Gastroesophageal sphincter (tissue), 4 donors: ENCODE data around the gene TMEM131. TPM values are rescaled to one million over a fixed set of nuclear protein-coding genes. Genes with fewer than 3 reads are reported as not detected.

ENCODE experiments used
- ATAC-seq: fragments of 150-250 bp; one replicate; pipeline ENCODE4 v1.9.1; 2016; ENCODE audit warnings: mild to moderate bottlenecking, moderate library complexity
- H3K27ac ChIP-seq, 4 donors: fragments of 200-600 bp; sonication (generic) in 3 of 4; 1 replicate in 3 of 4; 2 replicates in 1 of 4; pipeline ENCODE4 v1.5.1; 2016 to 2019
- H3K27me3 ChIP-seq: fragments of 200-600 bp; sonication (generic); one replicate; pipeline ENCODE4 v1.5.1; 2019
- H3K36me3 ChIP-seq, 2 donors: fragments of 200-600 bp; sonication (generic); one replicate each; pipeline ENCODE4 v1.5.1; 2019; ENCODE audit warnings: control low read depth in 1 of 2
- H3K4me1 ChIP-seq, 3 donors: fragments of 200-600 bp; sonication (generic); 1 replicate in 2 of 3; 2 replicates in 1 of 3; pipeline ENCODE4 v1.5.1; 2016 to 2019; ENCODE audit warnings: control low read depth in 2 of 3
- H3K4me3 ChIP-seq, 2 donors: fragments of 200-600 bp; sonication (generic); one replicate each; pipeline ENCODE4 v1.5.1; 2019; ENCODE audit warnings: mild to moderate bottlenecking in 1 of 2, moderate library complexity in 1 of 2
- H3K9me3 ChIP-seq, 3 donors: fragments of 200-600 bp; sonication (generic); one replicate each; pipeline ENCODE4 v1.5.1; 2017 to 2019; ENCODE audit warnings: control low read depth in 2 of 3
- CTCF ChIP-seq, 4 experiments: fragments of 200-600 bp in 2 of 4; fragments of 450-650 bp in 2 of 4; sonication (generic) in 1 of 4; IDR thresholded peaks; one replicate each; pipeline ENCODE4 v1.5.1; 2017 to 2019; ENCODE audit warnings: antibody characterized with exemption in 4 of 4, mild to moderate bottlenecking in 2 of 4, moderate library complexity in 2 of 4
- EP300 ChIP-seq: sonication (generic); formaldehyde crosslinking; IDR thresholded peaks from one replicate; pipeline ENCODE4 v1.6.1; 2017; ENCODE audit warnings: antibody characterized with exemption, mild to moderate bottlenecking
- POLR2A ChIP-seq, 2 donors: fragments of 450-650 bp; IDR thresholded peaks; one replicate each; pipeline ENCODE4 v1.6.1; 2017; ENCODE audit warnings: antibody characterized with exemption in 2 of 2, mild to moderate bottlenecking in 2 of 2, moderate library complexity in 1 of 2
- POLR2AphosphoS5 ChIP-seq: sonication (generic); formaldehyde crosslinking; IDR thresholded peaks from one replicate; pipeline ENCODE4 v1.6.1; 2017; ENCODE audit warnings: antibody characterized with exemption
- WGBS, 2 donors: methylation state at CpG; one replicate each; pipeline ENCODE4 v1.1.5; 2018; ENCODE audit warnings: low coverage in 1 of 2; 5-methylcytosine and 5-hydroxymethylcytosine counted together
- total RNA-seq, 4 donors: library from RNA; depleted of rRNA; stranded (reverse); fragments of >200 nt; gene quantifications; one replicate each; pipeline ENCODE4 v1.1.0, GENCODE V29; 2016

TMEM131 gene
- total RNA-seq, 4 donors from 2014 or later: 32.0 to 46.4 (median 33.9) TPM

- no peaks in the 10 kb centered on the region for H3K4me1 ChIP-seq
- no peak for ATAC-seq
- 88 to 100% methylated on average over 1 of the region's 1 CpG for WGBS, 2 donors
- peaks cover 2% of the 10 kb centered on the region for H3K27me3 ChIP-seq
- TF ChIP-seq POLR2A (IDR thresholded peaks at IDR 0.05) (no peak), CTCF (IDR thresholded peaks at IDR 0.05) (no peak), POLR2AphosphoS5 (no peak), EP300 (no peak)
- H3K36me3 ChIP-seq: no peaks in the 10 kb centered on the region
- no peak overlapping the region for H3K4me3 ChIP-seq
- H3K9me3 ChIP-seq: peaks cover 0 to 16% (median 0%) of the 10 kb centered on the region in 3 donors
- no peak overlapping the region for H3K27ac ChIP-seq
These were observed 265.5 kb downstream of the TMEM131 start for GRCh38 chr2:97730245-97730644.

DNA sequence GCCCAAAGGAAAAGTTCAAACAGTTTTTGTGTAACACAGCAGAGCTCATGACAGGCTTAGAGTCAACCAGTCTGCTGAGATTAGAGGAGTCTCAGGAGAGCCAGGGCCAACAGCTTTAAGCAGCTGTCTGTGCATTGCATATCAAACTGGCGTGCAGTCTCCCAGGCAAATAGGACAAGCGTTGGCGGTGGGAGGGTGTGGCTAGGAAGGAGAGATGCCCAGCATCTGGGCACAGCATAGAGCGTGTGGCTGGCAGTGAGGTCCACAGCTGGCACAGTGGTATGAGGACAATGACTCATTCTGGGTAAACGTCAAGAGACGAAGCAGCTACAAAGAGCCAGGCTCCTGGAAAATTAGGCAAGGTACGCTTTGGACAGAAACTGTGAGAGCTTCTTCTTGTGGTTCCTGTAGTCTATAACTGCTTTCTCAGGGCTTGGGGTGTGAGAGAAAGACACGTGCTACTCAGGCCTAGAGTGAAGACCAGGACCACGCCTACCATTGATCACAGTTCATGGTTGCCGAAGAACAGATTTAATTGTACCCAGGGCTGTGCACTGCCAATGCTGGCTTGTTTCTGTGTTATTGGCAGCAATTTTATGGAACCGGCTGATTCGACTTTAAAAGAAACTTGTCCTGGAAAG, 267.5 kb downstream of the TMEM131 start:
- no peak overlapping the region for H3K4me3 ChIP-seq
- TF ChIP-seq POLR2AphosphoS5: no peak
- no peak for TF ChIP-seq EP300
- TF ChIP-seq POLR2A (IDR thresholded peaks at IDR 0.05): no peak
- TF ChIP-seq CTCF (IDR thresholded peaks at IDR 0.05): no peak
- peaks cover 20% of the 10 kb centered on the region for H3K27me3 ChIP-seq
- peak; percentile 46 for ATAC-seq
- WGBS, 2 donors: 46 to 89% methylated on average over 6 to 11 of the region's 12 CpGs
- no peaks in the 10 kb centered on the region for H3K4me1 ChIP-seq
- peak overlapping the region in 2 of 4 donors; percentile 21 to 24 for H3K27ac ChIP-seq
- peaks cover 0 to 16% (median 0%) of the 10 kb centered on the region in 3 donors for H3K9me3 ChIP-seq
- H3K36me3 ChIP-seq: no peaks in the 10 kb centered on the region

DNA sequence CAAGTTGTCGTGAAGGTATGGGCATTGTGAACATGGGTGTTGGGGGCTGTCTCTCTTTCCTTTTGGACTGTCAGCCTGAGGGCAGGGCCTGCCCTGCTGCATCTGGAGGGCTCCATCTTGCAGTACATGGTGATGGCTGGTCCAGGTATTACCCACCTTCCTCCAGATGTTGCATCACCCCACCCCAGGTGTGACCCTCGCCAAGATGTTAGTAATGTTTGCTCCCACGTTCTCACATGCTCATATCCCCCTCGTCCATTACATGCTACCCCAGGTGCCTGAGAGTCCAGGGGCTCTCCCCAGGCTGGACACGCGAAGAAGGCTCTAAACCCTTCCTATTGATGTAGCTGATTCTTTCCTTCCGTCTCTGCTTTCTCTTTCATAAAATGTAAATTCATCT, 268.5 kb downstream of the TMEM131 start:
- H3K4me1 ChIP-seq: no peaks in the 10 kb centered on the region
- no peaks in the 10 kb centered on the region for H3K36me3 ChIP-seq
- 93 to 95% methylated on average over 7 of the region's 7 CpGs for WGBS, 2 donors
- no peak for ATAC-seq
- no peak overlapping the region for H3K4me3 ChIP-seq
- H3K9me3 ChIP-seq: peaks cover 0 to 16% (median 0%) of the 10 kb centered on the region in 3 donors
- H3K27ac ChIP-seq: no peak overlapping the region
- peaks cover 20% of the 10 kb centered on the region for H3K27me3 ChIP-seq
- TF ChIP-seq CTCF (IDR thresholded peaks at IDR 0.05) (no peak), EP300 (no peak), POLR2AphosphoS5 (no peak), POLR2A (IDR thresholded peaks at IDR 0.05) (no peak)

- WGBS, 2 donors: 55 to 56% methylated on average over 3 to 4 of the region's 4 CpGs
- peaks cover 0 to 16% (median 0%) of the 10 kb centered on the region in 3 donors for H3K9me3 ChIP-seq
- ATAC-seq: no peak
- H3K27ac ChIP-seq: no peak overlapping the region
- H3K4me3 ChIP-seq: no peak overlapping the region
- H3K27me3 ChIP-seq: peaks cover 20% of the 10 kb centered on the region
- no peaks in the 10 kb centered on the region for H3K36me3 ChIP-seq
- no peaks in the 10 kb centered on the region for H3K4me1 ChIP-seq
- TF ChIP-seq EP300: no peak
- no peak for TF ChIP-seq CTCF (IDR thresholded peaks at IDR 0.05)
- no peak for TF ChIP-seq POLR2A (IDR thresholded peaks at IDR 0.05)
- TF ChIP-seq POLR2AphosphoS5: no peak
These were observed 269.3 kb downstream of the TMEM131 start for GRCh38 chr2:97726261-97727064.
